Common myeloid progenitor, CD34-positive (primary cell): Measurements from ENCODE around the gene MTCL1.

Source experiments
- CTCF ChIA-PET: fragments of 350-600 bp; sonication (Branson Sonifier 250); formaldehyde crosslinking; loops from one replicate; lab custom pipeline; 2021; ENCODE audit warnings: antibody characterized with exemption; lab: Charles Lee
- POLR2A ChIA-PET: fragments of 350-600 bp; sonication (Branson Sonifier 250); formaldehyde crosslinking; loops from one replicate; lab custom pipeline; 2021; ENCODE audit warnings: antibody characterized with exemption; lab: Charles Lee
- DNase-seq, 3 donors: peaks; one replicate each; pipeline versions ENCODE4 v3.0.0 to v3.0.0-alpha.2; 2013
- H3K27ac ChIP-seq, 2 experiments: 1 replicate in 1 of 2; 2 replicates in 1 of 2; pipeline ENCODE4 v1.7.0; 2013; ENCODE audit warnings: inconsistent platforms in 2 of 2, low read length in 2 of 2, mild to moderate bottlenecking in 2 of 2, low read depth in 1 of 2, moderate library complexity in 1 of 2; ENCODE audit not compliant: severe bottlenecking in 2 of 2, insufficient read depth in 1 of 2, poor library complexity in 1 of 2
- H3K27me3 ChIP-seq, 5 experiments: replicated peaks in 2 of 5; 1 replicate in 3 of 5; 2 replicates in 2 of 5; pipeline versions ENCODE4 v1.6.1 to v1.7.0; 2013; ENCODE audit warnings: low read length in 4 of 5, mild to moderate bottlenecking in 2 of 5, moderate library complexity in 2 of 5, inconsistent platforms in 1 of 5; ENCODE audit not compliant: insufficient read depth in 5 of 5, control insufficient read depth in 4 of 5
- H3K36me3 ChIP-seq, 4 experiments: 1 replicate in 2 of 4; 2 replicates in 2 of 4; pipeline versions ENCODE4 v1.6.1 to v1.7.0; 2013; ENCODE audit warnings: low read length in 3 of 4, control low read depth in 1 of 4, mild to moderate bottlenecking in 1 of 4; ENCODE audit not compliant: control insufficient read depth in 4 of 4, insufficient read depth in 4 of 4
- H3K4me1 ChIP-seq, 4 experiments: 1 replicate in 3 of 4; 2 replicates in 1 of 4; pipeline versions ENCODE4 v1.6.1 to v1.7.1; 2013; ENCODE audit warnings: low read length in 3 of 4, mild to moderate bottlenecking in 3 of 4, control low read depth in 1 of 4, inconsistent platforms in 1 of 4, moderate library complexity in 1 of 4; ENCODE audit not compliant: control insufficient read depth in 4 of 4, insufficient read depth in 4 of 4; ENCODE audit errors: control extremely low read depth in 1 of 4
- H3K4me3 ChIP-seq, 7 experiments: 1 replicate in 4 of 7; 2 replicates in 3 of 7; pipeline versions ENCODE4 v1.5.1 to v1.7.0; 2013; ENCODE audit warnings: mild to moderate bottlenecking in 7 of 7, low read length in 6 of 7, moderate library complexity in 6 of 7, inconsistent platforms in 2 of 7, low read depth in 2 of 7, control low read depth in 1 of 7; ENCODE audit not compliant: insufficient read depth in 4 of 7, control insufficient read depth in 1 of 7; ENCODE audit errors: extremely low read depth in 1 of 7
- H3K9me3 ChIP-seq, 5 experiments: 1 replicate in 4 of 5; 2 replicates in 1 of 5; pipeline versions ENCODE4 v1.6.1 to v1.7.1; 2013; ENCODE audit warnings: low read length in 4 of 5, mild to moderate bottlenecking in 2 of 5, inconsistent platforms in 1 of 5, low read depth in 1 of 5, moderate library complexity in 1 of 5; ENCODE audit not compliant: control insufficient read depth in 4 of 5, insufficient read depth in 2 of 5; ENCODE audit errors: control extremely low read depth in 1 of 5
- WGBS: methylation state at CpG from one replicate; pipeline ENCODE4 v1.1.5; 2013; ENCODE audit not compliant: insufficient coverage; 5-methylcytosine and 5-hydroxymethylcytosine counted together

MTCL1 gene

DNA sequence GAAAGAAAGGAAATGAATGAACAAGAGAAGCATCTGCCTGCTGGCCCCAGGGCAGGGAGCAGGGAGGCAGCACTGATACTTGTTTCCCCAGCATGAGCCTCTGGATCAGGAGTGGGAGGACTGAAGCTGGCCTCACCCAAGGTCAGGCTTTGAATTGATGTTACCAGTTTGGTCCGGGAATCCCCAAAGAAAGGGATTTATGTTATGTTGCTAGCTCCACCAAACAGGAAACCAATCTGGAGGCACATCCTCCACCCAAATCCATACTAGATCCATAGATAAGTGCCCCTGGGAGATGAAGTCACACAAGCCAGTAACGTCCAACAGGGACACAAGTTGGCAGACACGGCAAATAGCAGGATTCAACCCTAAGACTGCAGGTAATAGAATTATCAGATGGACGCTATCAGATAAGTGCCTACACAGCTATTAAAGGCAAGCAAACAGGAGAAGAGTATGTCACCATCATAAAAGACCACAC, 85.9 kb downstream of the MTCL1 start:
- no peaks in the 10 kb centered on the region for H3K36me3 ChIP-seq
- H3K9me3 ChIP-seq: peaks cover 0 to 3% (median 0%) of the 10 kb centered on the region in 5 experiments
- peaks cover 2 to 22% (median 12%) of the 10 kb centered on the region in 4 experiments for H3K4me1 ChIP-seq
- no peak overlapping the region for H3K4me3 ChIP-seq
- H3K27me3 ChIP-seq: peaks cover 0 to 2% (median 0%) of the 10 kb centered on the region in 5 experiments
- DNase-seq: no peak
- WGBS: 100% methylated on average over 3 of the region's 4 CpGs
- CTCF ChIA-PET: no interaction called here
- no peak overlapping the region for H3K27ac ChIP-seq
- POLR2A ChIA-PET: no interaction called here

DNA sequence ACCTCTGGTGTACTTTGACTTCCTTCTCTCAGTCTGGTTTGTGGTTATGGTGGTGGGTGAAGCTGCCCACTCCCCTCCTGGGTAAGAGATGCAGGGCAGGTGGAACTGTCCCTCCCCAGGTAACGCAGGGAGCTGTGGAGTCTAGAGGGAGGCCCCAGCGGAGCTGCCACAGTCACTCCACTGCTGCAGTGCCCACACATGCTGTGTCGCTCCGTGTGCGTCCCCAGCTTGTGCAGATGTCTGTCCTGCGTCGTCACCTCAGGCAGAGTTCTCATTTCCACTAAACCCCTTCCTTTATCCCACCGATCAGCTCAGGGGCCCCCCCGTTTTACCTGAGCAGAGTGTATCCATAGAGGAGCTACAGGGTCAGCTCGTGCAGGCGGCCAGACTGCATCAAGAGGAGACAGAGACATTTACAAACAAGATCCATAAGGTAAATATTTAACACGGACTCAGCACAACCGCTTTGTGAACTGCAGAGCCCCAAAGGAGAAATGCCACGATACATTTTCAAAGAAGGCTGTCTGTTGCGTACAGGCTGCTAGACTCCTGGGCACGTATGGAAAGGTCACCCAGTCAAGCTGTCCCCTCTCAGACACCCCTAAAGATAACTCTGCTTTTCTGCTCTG, 87.4 kb downstream of the MTCL1 start:
- Histone ChIP-seq H3K4me3 (no peak overlapping the region), H3K4me1 (peaks cover 4 to 16% (median 10%) of the 10 kb centered on the region in 4 experiments), H3K36me3 (no peaks in the 10 kb centered on the region), H3K27ac (no peak overlapping the region), H3K27me3 (peaks cover 0 to 2% (median 0%) of the 10 kb centered on the region in 5 experiments), H3K9me3 (peaks cover 0 to 3% (median 0%) of the 10 kb centered on the region in 5 experiments)
- no peak for DNase-seq
- 97% methylated on average over 15 of the region's 16 CpGs for WGBS
- POLR2A ChIA-PET: no interaction called here
- CTCF ChIA-PET: no interaction called here

DNA sequence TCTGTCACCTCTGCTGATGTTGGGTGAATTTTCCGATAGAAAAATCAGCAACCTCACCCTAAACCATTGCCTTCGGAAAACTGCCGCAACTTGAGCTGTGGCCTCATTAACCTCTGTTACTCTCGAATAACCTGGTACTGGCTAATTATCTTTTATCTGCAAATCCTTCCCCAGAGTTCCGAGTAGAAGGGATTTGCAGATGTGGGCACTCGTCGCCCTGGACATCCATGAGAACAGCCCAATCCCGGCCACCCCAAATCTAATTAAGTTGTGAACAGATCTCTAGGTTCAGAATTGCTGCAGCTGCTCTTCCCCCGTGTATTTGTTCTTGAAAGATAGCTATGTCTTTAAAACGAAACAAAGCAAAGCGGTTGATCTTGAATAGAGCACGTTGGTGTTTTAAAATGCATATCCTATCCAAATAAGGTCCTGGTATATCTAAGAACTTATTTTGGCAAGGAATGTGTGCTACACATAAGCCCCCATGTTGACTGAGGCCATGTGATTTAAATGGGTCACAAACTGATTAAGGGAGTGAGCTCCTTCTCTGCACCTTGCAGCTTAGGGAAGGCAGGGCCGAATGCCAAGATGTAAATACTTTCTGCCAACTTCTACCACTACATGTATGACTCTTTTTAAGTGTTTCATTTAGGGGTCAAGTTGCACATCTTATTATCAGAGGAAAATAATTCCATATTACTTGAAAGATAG, 88.2 kb downstream of the MTCL1 start:
- no peak overlapping the region for H3K27ac ChIP-seq
- peaks cover 0 to 3% (median 0%) of the 10 kb centered on the region in 5 experiments for H3K9me3 ChIP-seq
- H3K4me1 ChIP-seq: peaks cover 4 to 16% (median 10%) of the 10 kb centered on the region in 4 experiments
- POLR2A ChIA-PET: no interaction called here
- CTCF ChIA-PET: no interaction called here
- no peaks in the 10 kb centered on the region for H3K36me3 ChIP-seq
- H3K4me3 ChIP-seq: no peak overlapping the region
- DNase-seq: no peak
- H3K27me3 ChIP-seq: peaks cover 0 to 2% (median 0%) of the 10 kb centered on the region in 5 experiments
- 99% methylated on average over 10 of the region's 13 CpGs for WGBS

DNA sequence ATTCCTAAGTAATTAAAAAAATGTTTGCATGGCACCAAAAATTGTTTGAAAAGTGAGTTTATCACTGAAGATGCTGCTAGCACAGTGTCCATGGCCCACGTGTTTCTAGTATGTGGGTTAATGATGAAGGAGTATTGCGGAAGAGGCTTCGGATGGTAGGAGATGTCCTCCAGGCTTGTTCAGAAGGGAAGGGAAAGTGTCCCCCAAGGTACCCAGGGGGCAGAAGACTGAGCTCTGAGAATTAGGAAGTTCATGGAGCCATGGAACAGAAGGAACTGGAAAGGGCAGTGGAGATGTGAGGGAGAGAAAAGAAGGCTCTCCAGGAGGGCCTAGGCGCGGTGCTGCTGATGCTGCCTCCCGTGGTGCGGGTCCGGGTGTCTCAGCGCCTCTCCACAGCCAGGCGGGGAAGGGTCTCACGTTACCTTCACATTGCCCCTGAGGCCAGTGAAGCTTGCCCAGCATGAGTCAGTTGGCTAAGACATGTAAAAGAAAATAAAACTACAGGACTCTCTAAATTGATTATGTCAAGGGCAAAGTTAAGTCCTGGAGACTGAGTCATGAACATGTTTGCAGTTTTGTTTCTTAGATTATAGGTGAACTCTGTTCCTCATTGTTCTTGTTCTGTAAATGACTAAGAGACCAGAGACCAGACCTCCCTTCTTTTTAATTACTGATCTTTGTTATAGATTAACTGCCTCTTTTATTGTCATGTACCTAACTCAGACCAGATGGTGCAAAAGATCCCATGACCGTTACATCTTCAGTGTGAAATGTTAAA, 89.0 kb downstream of the MTCL1 start:
- WGBS: 92% methylated on average over 11 of the region's 12 CpGs
- Histone ChIP-seq H3K4me1 (peaks cover 4 to 16% (median 10%) of the 10 kb centered on the region in 4 experiments), H3K27me3 (peaks cover 0 to 2% (median 0%) of the 10 kb centered on the region in 5 experiments), H3K27ac (no peak overlapping the region), H3K9me3 (peaks cover 0 to 3% (median 0%) of the 10 kb centered on the region in 5 experiments), H3K36me3 (no peaks in the 10 kb centered on the region), H3K4me3 (no peak overlapping the region)
- ChIA-PET CTCF (no interaction called here), POLR2A (no interaction called here)
- DNase-seq: peak in 2 of 3 donors; percentile 24 to 50

DNA sequence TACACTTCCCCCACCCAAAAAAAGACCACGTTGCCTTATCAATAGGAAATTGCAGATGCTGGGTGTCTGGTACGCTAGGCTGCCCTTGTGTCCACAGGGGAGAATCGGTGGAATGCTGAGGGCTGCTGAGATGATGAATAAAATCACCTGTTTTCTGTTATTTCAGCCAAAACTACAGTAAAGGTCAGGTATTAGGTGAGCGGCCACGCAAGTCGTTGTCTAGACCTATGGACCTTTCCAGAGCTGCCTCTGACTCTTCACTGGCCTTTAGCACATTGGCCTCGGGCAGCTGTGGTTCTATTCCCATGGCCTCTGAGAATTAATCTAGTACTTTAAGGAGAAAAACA, 89.6 kb downstream of the MTCL1 start:
- Histone ChIP-seq H3K4me3 (no peak overlapping the region), H3K36me3 (no peaks in the 10 kb centered on the region), H3K27ac (no peak overlapping the region), H3K9me3 (peaks cover 0 to 3% (median 0%) of the 10 kb centered on the region in 5 experiments), H3K27me3 (peaks cover 0 to 2% (median 0%) of the 10 kb centered on the region in 5 experiments), H3K4me1 (peaks cover 4 to 16% (median 10%) of the 10 kb centered on the region in 4 experiments)
- ChIA-PET CTCF (no interaction called here), POLR2A (no interaction called here)
- no peak for DNase-seq
- 95% methylated on average over 7 of the region's 7 CpGs for WGBS

DNA sequence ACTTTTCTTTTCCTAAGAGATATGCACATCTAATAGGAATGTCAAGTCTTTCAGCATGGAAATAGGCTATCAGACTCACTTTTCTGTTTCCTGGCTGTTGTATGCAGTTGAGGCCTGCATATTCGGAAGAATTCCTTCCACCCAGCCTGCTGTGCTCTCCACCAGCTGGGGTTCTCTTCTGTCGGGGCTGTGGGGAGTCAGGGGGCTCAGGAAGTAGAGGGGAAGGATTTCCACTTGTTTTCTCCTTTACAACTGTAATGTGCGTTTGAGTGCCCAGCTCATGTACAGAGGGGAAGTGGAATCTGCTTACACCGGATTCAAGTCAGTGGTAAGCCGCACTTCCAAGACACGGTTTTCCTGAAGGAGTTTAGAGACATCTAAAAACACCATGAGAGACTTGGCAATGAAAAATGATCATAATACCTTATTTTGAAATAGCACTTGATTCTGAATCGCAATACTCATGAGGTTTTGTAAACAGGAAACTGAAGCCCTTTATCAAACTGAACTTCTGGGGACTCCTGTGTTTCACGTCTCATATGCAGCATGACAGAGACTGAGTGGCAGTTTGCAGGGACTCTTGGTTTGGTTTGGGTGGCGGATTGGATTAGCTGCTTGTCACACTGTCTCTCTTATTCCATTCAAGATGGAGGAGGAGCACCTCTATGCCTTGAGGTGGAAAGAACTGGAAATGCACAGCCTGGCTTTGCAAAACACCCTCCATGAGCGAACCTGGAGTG, 90.4 kb downstream of the MTCL1 start:
- no peaks in the 10 kb centered on the region for H3K36me3 ChIP-seq
- CTCF ChIA-PET: interaction anchor here (1.4 kb wide), 1 partner anchor 9 kb away, joined by 6 read pairs; no protein-coding TSS in a partner anchor
- H3K9me3 ChIP-seq: peaks cover 0 to 3% (median 0%) of the 10 kb centered on the region in 5 experiments
- H3K4me3 ChIP-seq: peak overlapping the region in 2 of 7 experiments; percentile 30 to 34
- H3K4me1 ChIP-seq: peaks cover 4 to 16% (median 10%) of the 10 kb centered on the region in 4 experiments
- H3K27ac ChIP-seq: peak overlapping the region in 1 of 2 experiments; percentile 47
- 19% methylated on average over 8 of the region's 10 CpGs for WGBS
- peak; percentile 36 to 88 (median 75) for DNase-seq
- POLR2A ChIA-PET: no interaction called here
- H3K27me3 ChIP-seq: peaks cover 0 to 2% (median 0%) of the 10 kb centered on the region in 5 experiments
